Caco-2 (cell line): Measurements from ENCODE around the gene IFNA16. TPM values are rescaled to one million over a fixed set of nuclear protein-coding genes. Genes with fewer than 3 reads are reported as not detected.
"Not testable (repeated sequence)": the region's sequence is repeated elsewhere in the genome, so short reads cannot be mapped to it uniquely, and the experiment has no call there.

ENCODE experiments used
- BruUV-seq: library from RNA; stranded (reverse); fragments of 400-500 nt; replicated peaks from 2 replicates; lab custom pipeline; 2021; lab: Mats Ljungman, UMichigan
- CTCF ChIA-PET: fragments of 300-600 bp; sonication (Branson Sonifier 250); formaldehyde crosslinking; loops from one replicate; lab custom pipeline; 2022; ENCODE audit warnings: antibody characterized with exemption; lab: Charles Lee
- POLR2A ChIA-PET: fragments of 300-600 bp; sonication (Branson Sonifier 250); formaldehyde crosslinking; loops from one replicate; lab custom pipeline; 2022; ENCODE audit warnings: antibody characterized with exemption; lab: Charles Lee
- DNase-seq, 2 experiments: peaks; one replicate each; pipeline versions ENCODE4 v3.0.0 to v3.0.0-alpha.2; 2020 to 2022
- H3K27me3 ChIP-seq: replicated peaks from 2 replicates; pipeline ENCODE4 v1.6.0; 2011; ENCODE audit warnings: low read length; ENCODE audit not compliant: control insufficient read depth, insufficient read depth
- H3K36me3 ChIP-seq: 2 replicates; pipeline ENCODE4 v1.5.1; 2011; ENCODE audit warnings: low read length; ENCODE audit not compliant: control insufficient read depth, insufficient read depth
- H3K4me1 ChIP-seq: fragments of 250-450 bp; sonication (Bioruptor Pico); 2 replicates; pipeline ENCODE4 v1.5.1; 2020; ENCODE audit warnings: mild to moderate bottlenecking
- H3K4me3 ChIP-seq: 2 replicates; pipeline ENCODE4 v1.5.1; 2011; ENCODE audit warnings: low read depth, mild to moderate bottlenecking, control low read depth, low read length
- H3K9me3 ChIP-seq: fragments of 250-450 bp; sonication (Bioruptor Pico); 2 replicates; pipeline ENCODE4 v1.5.1; 2020; ENCODE audit warnings: mild to moderate bottlenecking, moderate library complexity
- H3K27ac Mint-ChIP-seq: one replicate; pipeline ENCODE4 v1.8.0; 2022; ENCODE audit warnings: mixed read lengths; ENCODE audit not compliant: unreplicated experiment
- H3K27me3 Mint-ChIP-seq: one replicate; pipeline ENCODE4 v1.8.0; 2022; ENCODE audit warnings: mixed read lengths; ENCODE audit not compliant: insufficient read depth, unreplicated experiment
- H3K36me3 Mint-ChIP-seq: one replicate; pipeline ENCODE4 v1.8.0; 2022; ENCODE audit warnings: mild to moderate bottlenecking, mixed read lengths; ENCODE audit not compliant: insufficient read depth, unreplicated experiment
- H3K4me1 Mint-ChIP-seq: one replicate; pipeline ENCODE4 v1.8.0; 2022; ENCODE audit warnings: low read depth, mixed read lengths; ENCODE audit not compliant: unreplicated experiment
- H3K4me3 Mint-ChIP-seq: one replicate; pipeline ENCODE4 v1.8.0; 2022; ENCODE audit warnings: mild to moderate bottlenecking, moderate library complexity, mixed read lengths; ENCODE audit not compliant: unreplicated experiment
- H3K9me3 Mint-ChIP-seq: one replicate; pipeline ENCODE4 v1.8.0; 2022; ENCODE audit warnings: mixed read lengths; ENCODE audit not compliant: unreplicated experiment
- intact Hi-C: fragments of 100-400 bp; cut with micrococcal nuclease; formaldehyde crosslinking; loops from one replicate; pipeline ENCODE4 v1.10.0; 2022; ENCODE audit not compliant: unreplicated experiment
- total RNA-seq: library from RNA; stranded (reverse); gene quantifications from 2 replicates; pipeline ENCODE4 v1.2.3, GENCODE V29; 2022
- TF ChIP-seq, protein P1 (sequence below), 2 experiments: fragments of 200-600 bp in 1 of 2; IDR thresholded peaks; 1 replicate in 1 of 2; 2 replicates in 1 of 2; pipeline versions ENCODE4 v1.5.1 to v1.8.0; 2011 to 2022; ENCODE audit warnings: antibody characterized with exemption in 1 of 2, control low read depth in 1 of 2, inconsistent platforms in 1 of 2, low read depth in 1 of 2, low read length in 1 of 2, mild to moderate bottlenecking in 1 of 2, moderate library complexity in 1 of 2; ENCODE audit not compliant: insufficient read depth in 1 of 2, severe bottlenecking in 1 of 2, unreplicated experiment in 1 of 2

IFNA16 gene
- total RNA-seq, 1 experiment from 2014 or later = not detected

DNA sequence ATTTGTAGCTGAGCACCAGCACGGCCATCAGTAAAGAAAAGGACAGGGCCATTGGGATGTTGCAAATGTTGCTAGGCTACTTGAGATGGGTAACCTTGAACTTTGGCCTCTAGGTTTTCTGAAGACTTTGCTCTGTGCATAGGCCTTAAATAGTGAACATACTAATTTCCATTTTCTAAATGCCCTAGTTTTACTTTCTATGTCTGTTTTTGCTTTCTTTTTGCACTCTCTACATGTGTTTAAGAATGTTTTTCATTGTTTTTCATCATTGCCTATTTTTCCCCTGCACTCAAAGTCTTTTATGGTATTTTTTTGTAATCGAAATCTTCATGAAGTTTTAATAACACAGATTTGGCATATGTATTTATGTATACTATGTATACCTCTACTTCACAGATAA, 11.0 kb upstream of the IFNA16 start, which contains the start of gene IFNA17:
TSS of gene IFNA17 (minus strand) at position 101 of the 400 bp plus-strand sequence. CDS start at position 52, 49 bp downstream.
- Histone ChIP-seq H3K4me1 (no peaks in the 10 kb centered on the region), H3K36me3 (no peaks in the 10 kb centered on the region), H3K4me3 (no peak within 1 kb of the TSS), H3K27me3 (no peaks in the 10 kb centered on the region), H3K9me3 (no peaks in the 10 kb centered on the region)
- ChIA-PET POLR2A (no interaction called here), CTCF (no interaction called here)
- BruUV-seq = no TSS peak
- TF ChIP-seq, protein P1, sequence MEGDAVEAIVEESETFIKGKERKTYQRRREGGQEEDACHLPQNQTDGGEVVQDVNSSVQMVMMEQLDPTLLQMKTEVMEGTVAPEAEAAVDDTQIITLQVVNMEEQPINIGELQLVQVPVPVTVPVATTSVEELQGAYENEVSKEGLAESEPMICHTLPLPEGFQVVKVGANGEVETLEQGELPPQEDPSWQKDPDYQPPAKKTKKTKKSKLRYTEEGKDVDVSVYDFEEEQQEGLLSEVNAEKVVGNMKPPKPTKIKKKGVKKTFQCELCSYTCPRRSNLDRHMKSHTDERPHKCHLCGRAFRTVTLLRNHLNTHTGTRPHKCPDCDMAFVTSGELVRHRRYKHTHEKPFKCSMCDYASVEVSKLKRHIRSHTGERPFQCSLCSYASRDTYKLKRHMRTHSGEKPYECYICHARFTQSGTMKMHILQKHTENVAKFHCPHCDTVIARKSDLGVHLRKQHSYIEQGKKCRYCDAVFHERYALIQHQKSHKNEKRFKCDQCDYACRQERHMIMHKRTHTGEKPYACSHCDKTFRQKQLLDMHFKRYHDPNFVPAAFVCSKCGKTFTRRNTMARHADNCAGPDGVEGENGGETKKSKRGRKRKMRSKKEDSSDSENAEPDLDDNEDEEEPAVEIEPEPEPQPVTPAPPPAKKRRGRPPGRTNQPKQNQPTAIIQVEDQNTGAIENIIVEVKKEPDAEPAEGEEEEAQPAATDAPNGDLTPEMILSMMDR (IDR thresholded peaks at IDR 0.05; ENCODE audit: insufficient read depth in 1 of 2, low read depth in 1 of 2, low read length in 1 of 2, severe bottlenecking in 1 of 2, unreplicated experiment in 1 of 2) = no peak
- Mint-ChIP-seq H3K27ac (no peak within 1 kb of the TSS), H3K27me3 (peaks cover 2% of the 10 kb centered on the region), H3K4me3 (no peak within 1 kb of the TSS), H3K36me3 (no peaks in the 10 kb centered on the region), H3K4me1 (no peaks in the 10 kb centered on the region), H3K9me3 (no peaks in the 10 kb centered on the region)
- no peak for DNase-seq
- intact Hi-C loops = no loop called here

DNA sequence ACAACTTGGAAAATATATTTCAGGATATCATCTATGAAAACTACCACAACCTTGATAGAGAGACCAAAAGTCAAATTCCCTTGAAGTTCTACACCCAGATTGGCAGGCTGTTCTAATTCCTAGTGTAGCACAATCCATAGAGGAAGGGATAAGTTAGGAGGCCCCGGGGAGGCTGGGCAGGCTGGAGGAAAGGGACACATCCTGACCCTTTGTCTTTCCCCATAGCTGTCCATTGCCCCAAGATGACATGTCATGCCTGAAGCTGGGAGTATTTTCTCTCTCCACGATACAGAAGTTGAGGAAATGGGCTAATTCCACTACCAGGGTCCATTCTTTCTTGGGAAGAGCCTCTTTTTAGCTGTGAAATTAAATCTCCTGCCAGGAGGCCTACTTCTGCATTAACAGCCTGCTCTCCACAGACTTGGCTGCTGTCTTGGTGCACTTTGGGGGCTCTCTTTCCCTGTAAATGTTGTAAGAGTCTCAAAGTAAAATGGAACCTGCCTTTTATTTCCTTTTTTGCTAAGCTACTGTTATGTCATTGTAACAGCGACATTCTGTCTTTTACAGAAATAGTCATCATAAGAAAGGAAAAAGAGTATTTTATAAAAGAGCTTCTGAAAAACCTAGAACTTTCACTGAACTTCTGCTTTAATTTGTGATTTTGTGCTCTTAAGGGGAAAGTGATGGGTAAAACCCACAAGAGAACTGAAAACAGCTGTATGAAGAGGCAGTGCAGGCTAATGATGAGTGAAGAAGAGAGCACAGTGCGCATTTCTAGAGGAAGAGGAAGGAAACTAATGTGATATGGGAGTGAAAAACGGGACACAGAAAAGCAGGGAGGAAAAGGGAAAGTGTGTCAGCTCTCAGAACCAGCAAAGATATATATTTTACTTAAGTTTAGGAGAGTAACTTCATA, 3.4 kb downstream of the IFNA16 start:
- H3K9me3 ChIP-seq, H3K9me3 Mint-ChIP-seq, H3K4me1 ChIP-seq, H3K27me3 ChIP-seq, H3K4me1 Mint-ChIP-seq, POLR2A ChIA-PET, H3K27ac Mint-ChIP-seq, BruUV-seq, H3K4me3 ChIP-seq, DNase-seq, H3K36me3 Mint-ChIP-seq, H3K4me3 Mint-ChIP-seq, H3K27me3 Mint-ChIP-seq, H3K36me3 ChIP-seq: not testable (repeated sequence)
- intact Hi-C loops = loop anchor here (10.0 kb wide), 1 partner anchor 241 kb away; no protein-coding TSS in a partner anchor
- TF ChIP-seq, protein P1 (IDR thresholded peaks at IDR 0.05; ENCODE audit: insufficient read depth in 1 of 2, low read depth in 1 of 2, low read length in 1 of 2, severe bottlenecking in 1 of 2, unreplicated experiment in 1 of 2) = peak in 1 of 2 experiments; percentile 32
- CTCF ChIA-PET = interaction anchor here (0.6 kb wide), 1 partner anchor 19 kb away, joined by 3 read pairs; no protein-coding TSS in a partner anchor

DNA sequence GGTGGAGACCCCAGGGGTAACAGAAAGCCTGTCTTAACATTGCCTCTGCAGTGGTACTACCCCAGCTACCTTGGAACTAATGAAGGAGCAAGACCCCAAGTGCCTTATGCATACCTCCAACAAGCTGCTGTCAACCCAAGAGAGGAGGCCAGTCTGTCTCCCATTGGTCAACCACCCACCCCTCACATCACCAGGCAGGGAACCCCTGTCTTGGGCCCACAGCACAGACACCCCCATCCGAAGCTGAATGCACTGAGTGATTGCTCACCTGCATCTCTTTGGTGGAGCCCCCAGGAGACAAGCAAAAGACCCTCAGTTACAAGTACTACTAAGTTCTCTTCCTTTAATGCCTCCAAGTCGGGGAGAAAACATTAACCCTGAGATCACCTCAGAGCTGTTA, 5.0 kb downstream of the IFNA16 start:
- H3K4me3 ChIP-seq, H3K27ac Mint-ChIP-seq, H3K27me3 ChIP-seq, H3K4me1 ChIP-seq, H3K4me3 Mint-ChIP-seq, CTCF ChIA-PET, H3K36me3 Mint-ChIP-seq, H3K36me3 ChIP-seq, DNase-seq, BruUV-seq, H3K27me3 Mint-ChIP-seq, H3K9me3 ChIP-seq, H3K9me3 Mint-ChIP-seq, H3K4me1 Mint-ChIP-seq, POLR2A ChIA-PET: not testable (repeated sequence)
- intact Hi-C loops = loop anchor here (10.0 kb wide), 1 partner anchor 243 kb away; no protein-coding TSS in a partner anchor

DNA sequence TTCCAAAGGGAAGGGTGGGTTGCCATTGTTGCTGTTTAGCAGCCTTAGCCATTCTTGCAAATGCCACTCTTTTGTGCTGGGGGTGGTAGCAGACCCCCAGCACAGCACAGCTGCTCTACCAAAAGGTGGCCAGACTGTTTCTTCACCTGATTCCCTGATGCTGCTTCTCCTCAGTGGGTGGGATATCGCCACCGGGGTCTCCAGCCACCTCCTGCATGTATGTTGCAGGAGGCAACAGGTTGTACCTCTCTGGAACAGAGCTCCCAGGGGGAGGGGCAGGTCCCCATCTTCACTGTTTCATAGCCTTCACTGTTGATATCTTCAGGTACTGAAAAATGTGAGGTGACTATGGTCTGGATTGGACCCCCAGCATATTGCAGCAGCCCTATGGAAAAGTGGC, 6.3 kb downstream of the IFNA16 start:
- H3K27me3 Mint-ChIP-seq, H3K27ac Mint-ChIP-seq, CTCF ChIA-PET, H3K27me3 ChIP-seq, H3K4me1 Mint-ChIP-seq, H3K36me3 ChIP-seq, DNase-seq, H3K36me3 Mint-ChIP-seq, BruUV-seq, H3K9me3 Mint-ChIP-seq, H3K4me1 ChIP-seq, H3K9me3 ChIP-seq, H3K4me3 ChIP-seq, POLR2A ChIA-PET, H3K4me3 Mint-ChIP-seq: not testable (repeated sequence)
- intact Hi-C loops = loop anchor here (10.0 kb wide), 1 partner anchor 244 kb away; no protein-coding TSS in a partner anchor
